ENCODE data around the gene IFNL2.

- no peak for TF ChIP-seq CTCF (IDR thresholded peaks at IDR 0.05; ENCODE audit: poor library complexity, severe bottlenecking)
- TF ChIP-seq RAD21 (conservative IDR thresholded peaks at IDR 0.05): no peak
- TF ChIP-seq EP300 (conservative IDR thresholded peaks at IDR 0.05; ENCODE audit: poor library complexity, severe bottlenecking): no peak
- no peak for TF ChIP-seq SMC3 (conservative IDR thresholded peaks at IDR 0.05; ENCODE audit: poor library complexity)
- TF ChIP-seq EZH2 (IDR thresholded peaks at IDR 0.05; ENCODE audit: borderline replicate concordance, insufficient read depth, low read length, poor library complexity, severe bottlenecking): no peak
- TF ChIP-seq POLR2AphosphoS5 (IDR thresholded peaks at IDR 0.05): no peak
- TF ChIP-seq, protein P1, sequence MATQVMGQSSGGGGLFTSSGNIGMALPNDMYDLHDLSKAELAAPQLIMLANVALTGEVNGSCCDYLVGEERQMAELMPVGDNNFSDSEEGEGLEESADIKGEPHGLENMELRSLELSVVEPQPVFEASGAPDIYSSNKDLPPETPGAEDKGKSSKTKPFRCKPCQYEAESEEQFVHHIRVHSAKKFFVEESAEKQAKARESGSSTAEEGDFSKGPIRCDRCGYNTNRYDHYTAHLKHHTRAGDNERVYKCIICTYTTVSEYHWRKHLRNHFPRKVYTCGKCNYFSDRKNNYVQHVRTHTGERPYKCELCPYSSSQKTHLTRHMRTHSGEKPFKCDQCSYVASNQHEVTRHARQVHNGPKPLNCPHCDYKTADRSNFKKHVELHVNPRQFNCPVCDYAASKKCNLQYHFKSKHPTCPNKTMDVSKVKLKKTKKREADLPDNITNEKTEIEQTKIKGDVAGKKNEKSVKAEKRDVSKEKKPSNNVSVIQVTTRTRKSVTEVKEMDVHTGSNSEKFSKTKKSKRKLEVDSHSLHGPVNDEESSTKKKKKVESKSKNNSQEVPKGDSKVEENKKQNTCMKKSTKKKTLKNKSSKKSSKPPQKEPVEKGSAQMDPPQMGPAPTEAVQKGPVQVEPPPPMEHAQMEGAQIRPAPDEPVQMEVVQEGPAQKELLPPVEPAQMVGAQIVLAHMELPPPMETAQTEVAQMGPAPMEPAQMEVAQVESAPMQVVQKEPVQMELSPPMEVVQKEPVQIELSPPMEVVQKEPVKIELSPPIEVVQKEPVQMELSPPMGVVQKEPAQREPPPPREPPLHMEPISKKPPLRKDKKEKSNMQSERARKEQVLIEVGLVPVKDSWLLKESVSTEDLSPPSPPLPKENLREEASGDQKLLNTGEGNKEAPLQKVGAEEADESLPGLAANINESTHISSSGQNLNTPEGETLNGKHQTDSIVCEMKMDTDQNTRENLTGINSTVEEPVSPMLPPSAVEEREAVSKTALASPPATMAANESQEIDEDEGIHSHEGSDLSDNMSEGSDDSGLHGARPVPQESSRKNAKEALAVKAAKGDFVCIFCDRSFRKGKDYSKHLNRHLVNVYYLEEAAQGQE (IDR thresholded peaks at IDR 0.05; ENCODE audit: borderline replicate concordance): no peak
- TF ChIP-seq TAF1 (IDR thresholded peaks at IDR 0.05; ENCODE audit: low read depth): no peak
These were observed 42.5 kb downstream of the IFNL2 start for GRCh38 chr19:39310558-39311311.

Measured in neural cell (in vitro differentiated cells).